Smooth muscle cell of trachea (primary cell): ENCODE results near the gene KIF3C. TPM values are rescaled to one million over a fixed set of nuclear protein-coding genes. Genes with fewer than 3 reads are reported as not detected.

Experiments
- total RNA-seq: library from RNA; depleted of rRNA; stranded (reverse); fragments of >200 nt; gene quantifications from 2 replicates; pipeline ENCODE4 v1.2.1, GENCODE V29; 2014

The KIF3C gene
- 11.3 and 13.6 TPM in 2 replicates for total RNA-seq

GRCh38 chr2:25982273-25982967 lies at the start of gene KIF3C:
KIF3C (minus strand) TSS chr2:25982497; CDS start chr2:25981917, 580 bp downstream.

GRCh38 chr2:25878361-25879132 lies 103.8 kb downstream of the KIF3C start, which contains the start of gene ASXL2:
ASXL2 (minus strand) TSS chr2:25878487; CDS start chr2:25878222, 265 bp downstream.

Other genes starting within 250 kb of the KIF3C start
- 8.4 and 9.7 TPM in 2 replicates for gene ASXL2, start 104.0 kb downstream of the KIF3C start, total RNA-seq
- 164 and 190 TPM in 2 replicates for gene RAB10, start 51.6 kb upstream of the KIF3C start, total RNA-seq
- 1.3 TPM in 2 replicates for gene GAREM2, start 190.6 kb upstream of the KIF3C start, total RNA-seq